Osteocyte (in vitro differentiated cells): ENCODE data around the gene FBXO3. TPM values are rescaled to one million over a fixed set of nuclear protein-coding genes. Genes with fewer than 3 reads are reported as not detected.
A peak's percentile ranks its signal among the peaks of the same experiment; 100 is the strongest.
"Not testable (repeated sequence)": the region's sequence is repeated elsewhere in the genome, so short reads cannot be mapped to it uniquely, and the experiment has no call there.

Experiments
- DNase-seq: peaks from one replicate; pipeline ENCODE4 v3.0.0; 2021; ENCODE audit warnings: mixed read lengths; ENCODE audit not compliant: unreplicated experiment; ENCODE audit errors: extremely low spot score
- H3K27ac Mint-ChIP-seq: one replicate; pipeline ENCODE4 v1.8.0; 2021; ENCODE audit warnings: mild to moderate bottlenecking, mixed read lengths; ENCODE audit not compliant: unreplicated experiment
- H3K27me3 Mint-ChIP-seq: one replicate; pipeline ENCODE4 v1.8.0; 2021; ENCODE audit warnings: mixed read lengths; ENCODE audit not compliant: unreplicated experiment
- H3K36me3 Mint-ChIP-seq: one replicate; pipeline ENCODE4 v1.8.0; 2021; ENCODE audit warnings: mixed read lengths; ENCODE audit not compliant: unreplicated experiment
- H3K4me1 Mint-ChIP-seq: one replicate; pipeline ENCODE4 v1.8.0; 2021; ENCODE audit warnings: mixed read lengths; ENCODE audit not compliant: unreplicated experiment
- H3K4me3 Mint-ChIP-seq: one replicate; pipeline ENCODE4 v1.8.0; 2021; ENCODE audit warnings: mild to moderate bottlenecking, moderate library complexity, mixed read lengths; ENCODE audit not compliant: unreplicated experiment
- H3K9me3 Mint-ChIP-seq: one replicate; pipeline ENCODE4 v1.8.0; 2021; ENCODE audit warnings: mixed read lengths; ENCODE audit not compliant: unreplicated experiment
- CTCF ChIP-seq: fragments of 200-600 bp; sonication (generic); IDR thresholded peaks from 2 replicates; pipeline ENCODE4 v1.5.0; 2021; ENCODE audit warnings: antibody characterized with exemption, mild to moderate bottlenecking, moderate library complexity
- total RNA-seq: library from RNA; stranded (reverse); gene quantifications from 2 replicates; pipeline ENCODE4 v1.2.1, GENCODE V29; 2021

FBXO3 gene
- total RNA-seq, 1 donor from 2014 or later, result 31.1 TPM

GRCh38 chr11:33708985-33709384, 65.3 kb downstream of the FBXO3 start:
- no peak for TF ChIP-seq CTCF
- H3K27ac Mint-ChIP-seq, result no peak overlapping the region
- peaks cover 52% of the 10 kb centered on the region for H3K4me1 Mint-ChIP-seq
- DNase-seq, result no peak
- H3K27me3 Mint-ChIP-seq, result no peaks in the 10 kb centered on the region
- H3K4me3 Mint-ChIP-seq, result no peak overlapping the region
- H3K9me3 Mint-ChIP-seq, result no peaks in the 10 kb centered on the region
- H3K36me3 Mint-ChIP-seq, result peaks cover 38% of the 10 kb centered on the region

DNA sequence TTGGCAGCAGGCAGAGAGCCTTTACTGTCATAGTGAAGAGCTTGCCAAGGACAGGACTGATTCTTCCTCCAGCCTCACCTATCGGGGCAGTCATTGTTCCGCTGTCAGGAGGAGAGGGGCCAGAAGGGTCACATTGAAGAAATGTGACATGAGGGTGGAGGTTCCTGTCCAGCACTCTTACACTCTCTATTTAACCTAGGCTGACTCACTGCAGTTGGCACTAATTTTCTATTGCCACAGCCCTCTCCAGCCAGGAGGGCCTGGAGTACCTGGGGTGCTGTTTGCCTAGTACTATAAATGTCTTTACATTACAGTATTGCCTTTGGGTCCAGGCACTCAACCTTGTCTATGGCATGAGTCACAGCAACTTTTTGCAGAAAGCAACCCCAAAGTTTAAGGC, 66.5 kb downstream of the FBXO3 start:
- H3K36me3 Mint-ChIP-seq, result peaks cover 37% of the 10 kb centered on the region
- not testable (repeated sequence) for H3K27ac Mint-ChIP-seq, H3K27me3 Mint-ChIP-seq, H3K9me3 Mint-ChIP-seq, H3K4me3 Mint-ChIP-seq, DNase-seq
- H3K4me1 Mint-ChIP-seq, result peaks cover 58% of the 10 kb centered on the region

GRCh38 chr11:33706966-33707365, 67.4 kb downstream of the FBXO3 start:
- DNase-seq, result no peak
- H3K27me3 Mint-ChIP-seq, result no peaks in the 10 kb centered on the region
- no peak for TF ChIP-seq CTCF
- peaks cover 32% of the 10 kb centered on the region for H3K36me3 Mint-ChIP-seq
- H3K27ac Mint-ChIP-seq, result peak overlapping the region; percentile 63
- H3K4me3 Mint-ChIP-seq, result no peak overlapping the region
- H3K4me1 Mint-ChIP-seq, result peaks cover 60% of the 10 kb centered on the region
- no peaks in the 10 kb centered on the region for H3K9me3 Mint-ChIP-seq

- TF ChIP-seq CTCF, result no peak
- no peaks in the 10 kb centered on the region for H3K27me3 Mint-ChIP-seq
- peaks cover 32% of the 10 kb centered on the region for H3K36me3 Mint-ChIP-seq
- no peak for DNase-seq
- peaks cover 60% of the 10 kb centered on the region for H3K4me1 Mint-ChIP-seq
- no peaks in the 10 kb centered on the region for H3K9me3 Mint-ChIP-seq
- H3K27ac Mint-ChIP-seq, result peak overlapping the region; percentile 63
- H3K4me3 Mint-ChIP-seq, result no peak overlapping the region
Measured at GRCh38 chr11:33706546-33706945, 67.8 kb downstream of the FBXO3 start.

GRCh38 chr11:33704240-33705002, 69.9 kb downstream of the FBXO3 start:
- H3K4me3 Mint-ChIP-seq, result no peak overlapping the region
- H3K9me3 Mint-ChIP-seq, result no peaks in the 10 kb centered on the region
- H3K4me1 Mint-ChIP-seq, result peaks cover 69% of the 10 kb centered on the region
- peak; percentile 10 for TF ChIP-seq CTCF
- H3K27ac Mint-ChIP-seq, result peak overlapping the region; percentile 77
- DNase-seq, result no peak
- H3K36me3 Mint-ChIP-seq, result peaks cover 21% of the 10 kb centered on the region
- no peaks in the 10 kb centered on the region for H3K27me3 Mint-ChIP-seq
